ENCODE data around the gene RUNX2.

GRCh38 chr6:45430590-45431202 is 102.6 kb downstream of the RUNX2 start:
- TF ChIP-seq CTCF (IDR thresholded peaks at IDR 0.05 in 4 of 5, conservative IDR thresholded peaks at IDR 0.05 in 1 of 5) (no peak), POLR2A (IDR thresholded peaks at IDR 0.05) (no peak)

All from gastrocnemius medialis (tissue), 4 donors.